Esophagus squamous epithelium (tissue), 5 donors: Measurements from ENCODE around the gene RAB6B. TPM values are rescaled to one million over a fixed set of nuclear protein-coding genes. Genes with fewer than 3 reads are reported as not detected.

ENCODE experiments used
- DNase-seq: peaks from one replicate; lab custom pipeline; 2025; lab: John Stamatoyannopoulos, UW
- H3K27ac ChIP-seq, 4 donors: fragments of 200-600 bp; sonication (generic); one replicate each; pipeline ENCODE4 v1.5.1; 2016 to 2019; ENCODE audit warnings: mild to moderate bottlenecking in 1 of 4
- H3K27me3 ChIP-seq, 4 donors: fragments of 200-600 bp; sonication (generic); 1 replicate in 3 of 4; 2 replicates in 1 of 4; pipeline versions ENCODE4 v1.5.1 to v1.6.0; 2017 to 2021; ENCODE audit warnings: antibody characterized with exemption in 1 of 4
- H3K36me3 ChIP-seq, 3 donors: fragments of 200-600 bp; sonication (generic); one replicate each; pipeline ENCODE4 v1.5.1; 2016 to 2019
- H3K4me1 ChIP-seq, 3 donors: fragments of 200-600 bp; sonication (generic); one replicate each; pipeline ENCODE4 v1.5.1; 2017 to 2019
- H3K4me3 ChIP-seq, 4 donors: fragments of 200-600 bp; sonication (generic); 1 replicate in 3 of 4; 2 replicates in 1 of 4; pipeline ENCODE4 v1.5.1; 2016 to 2019; ENCODE audit warnings: mild to moderate bottlenecking in 2 of 4, moderate library complexity in 1 of 4
- H3K9me3 ChIP-seq, 3 donors: fragments of 200-600 bp; sonication (generic); one replicate each; pipeline ENCODE4 v1.5.1; 2016 to 2019
- POLR2A ChIP-seq, 4 donors: fragments of 450-650 bp; IDR thresholded peaks; one replicate each; pipeline ENCODE4 v1.6.1; 2017; ENCODE audit warnings: antibody characterized with exemption in 4 of 4, mild to moderate bottlenecking in 4 of 4, moderate library complexity in 3 of 4
- WGBS, 2 donors: methylation state at CpG; one replicate each; pipeline ENCODE4 v1.1.5; 2018; 5-methylcytosine and 5-hydroxymethylcytosine counted together
- intact Hi-C: fragments of 100-400 bp; cut with DNase I; formaldehyde crosslinking; loops from one replicate; pipeline ENCODE4 v1.15.0; 2022
- total RNA-seq, 4 donors: library from RNA; depleted of rRNA; stranded (reverse); fragments of >200 nt; gene quantifications; one replicate each; pipeline ENCODE4 v1.1.0, GENCODE V29; 2016
- TF ChIP-seq, protein P1 (sequence below), 6 experiments: fragments of 450-650 bp in 4 of 6; fragments of 200-600 bp in 2 of 6; sonication (generic) in 2 of 6; IDR thresholded peaks; one replicate each; pipeline ENCODE4 v1.5.1; 2016 to 2019; ENCODE audit warnings: antibody characterized with exemption in 6 of 6, mild to moderate bottlenecking in 4 of 6, moderate library complexity in 4 of 6
- donor health status: DM: yes; HTN: yes; CAD: no.

The RAB6B gene
- total RNA-seq, 4 donors from 2014 or later, result 0.09 to 1.7 (median 0.68) TPM

DNA sequence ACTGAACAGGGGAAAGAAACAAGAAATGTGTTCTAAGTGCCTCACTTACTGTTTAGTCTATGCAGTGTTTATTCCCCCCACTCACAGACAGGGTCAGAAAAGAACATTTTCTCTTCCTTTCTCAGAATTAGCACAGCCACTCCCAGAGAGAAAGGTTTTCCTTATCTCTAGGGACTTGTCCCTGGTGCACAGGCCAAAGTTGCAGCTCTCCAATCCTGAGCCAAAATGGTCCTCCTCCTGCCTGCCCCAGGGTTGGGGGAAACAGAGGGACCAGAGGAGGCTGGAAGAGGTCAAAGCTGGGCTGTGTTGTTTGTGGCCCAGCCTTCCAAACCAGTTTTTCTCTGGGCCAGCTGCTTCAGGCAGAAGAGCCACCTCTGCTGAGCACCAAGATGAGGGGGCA is 12.0 kb downstream of the RAB6B start:
- H3K4me3 ChIP-seq, result no peak overlapping the region
- H3K27me3 ChIP-seq, result no peaks in the 10 kb centered on the region
- no peak for TF ChIP-seq POLR2A (IDR thresholded peaks at IDR 0.05)
- TF ChIP-seq, protein P1, sequence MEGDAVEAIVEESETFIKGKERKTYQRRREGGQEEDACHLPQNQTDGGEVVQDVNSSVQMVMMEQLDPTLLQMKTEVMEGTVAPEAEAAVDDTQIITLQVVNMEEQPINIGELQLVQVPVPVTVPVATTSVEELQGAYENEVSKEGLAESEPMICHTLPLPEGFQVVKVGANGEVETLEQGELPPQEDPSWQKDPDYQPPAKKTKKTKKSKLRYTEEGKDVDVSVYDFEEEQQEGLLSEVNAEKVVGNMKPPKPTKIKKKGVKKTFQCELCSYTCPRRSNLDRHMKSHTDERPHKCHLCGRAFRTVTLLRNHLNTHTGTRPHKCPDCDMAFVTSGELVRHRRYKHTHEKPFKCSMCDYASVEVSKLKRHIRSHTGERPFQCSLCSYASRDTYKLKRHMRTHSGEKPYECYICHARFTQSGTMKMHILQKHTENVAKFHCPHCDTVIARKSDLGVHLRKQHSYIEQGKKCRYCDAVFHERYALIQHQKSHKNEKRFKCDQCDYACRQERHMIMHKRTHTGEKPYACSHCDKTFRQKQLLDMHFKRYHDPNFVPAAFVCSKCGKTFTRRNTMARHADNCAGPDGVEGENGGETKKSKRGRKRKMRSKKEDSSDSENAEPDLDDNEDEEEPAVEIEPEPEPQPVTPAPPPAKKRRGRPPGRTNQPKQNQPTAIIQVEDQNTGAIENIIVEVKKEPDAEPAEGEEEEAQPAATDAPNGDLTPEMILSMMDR (IDR thresholded peaks at IDR 0.05), result no peak
- intact Hi-C loops, result no loop called here
- DNase-seq, result no peak
- H3K4me1 ChIP-seq, result no peaks in the 10 kb centered on the region
- no peaks in the 10 kb centered on the region for H3K9me3 ChIP-seq
- H3K27ac ChIP-seq, result no peak overlapping the region
- no peaks in the 10 kb centered on the region for H3K36me3 ChIP-seq

DNA sequence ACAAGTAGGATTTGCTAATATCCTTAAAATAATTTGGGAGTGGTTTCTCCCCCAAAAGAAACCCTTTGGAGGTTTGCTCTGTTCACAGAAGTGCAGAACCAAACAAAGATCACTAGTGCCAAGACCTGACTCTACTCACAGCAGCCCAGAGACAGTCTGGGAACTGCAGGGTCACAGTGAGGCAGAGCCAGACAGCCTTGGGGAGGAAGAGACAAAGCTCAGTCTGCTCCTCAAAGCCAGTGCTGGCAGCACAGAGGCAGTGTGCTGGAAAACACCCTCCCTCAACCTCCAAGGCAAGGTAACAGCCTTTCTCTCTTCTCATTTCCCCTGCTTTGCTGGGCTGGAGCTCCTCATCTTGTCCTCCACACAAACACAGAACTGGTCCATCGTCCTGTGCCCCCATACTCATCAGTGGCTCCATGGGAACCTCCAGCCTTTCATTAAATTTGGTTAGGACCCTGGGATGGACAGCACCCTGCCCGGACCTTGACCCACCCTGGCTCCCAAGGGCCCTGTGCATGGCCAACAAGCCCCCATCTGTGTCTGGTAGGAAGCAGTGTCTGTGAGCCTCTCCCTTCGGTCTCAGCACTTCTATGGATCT is 12.6 kb downstream of the RAB6B start:
- WGBS, 2 donors, result 62 to 66% methylated on average over 3 of the region's 3 CpGs
- H3K4me3 ChIP-seq, result no peak overlapping the region
- DNase-seq, result no peak
- no peak overlapping the region for H3K27ac ChIP-seq
- intact Hi-C loops, result no loop called here
- H3K36me3 ChIP-seq, result no peaks in the 10 kb centered on the region
- H3K27me3 ChIP-seq, result no peaks in the 10 kb centered on the region
- TF ChIP-seq POLR2A (IDR thresholded peaks at IDR 0.05), result no peak
- TF ChIP-seq, protein P1 (IDR thresholded peaks at IDR 0.05), result no peak
- no peaks in the 10 kb centered on the region for H3K4me1 ChIP-seq
- H3K9me3 ChIP-seq, result no peaks in the 10 kb centered on the region

DNA sequence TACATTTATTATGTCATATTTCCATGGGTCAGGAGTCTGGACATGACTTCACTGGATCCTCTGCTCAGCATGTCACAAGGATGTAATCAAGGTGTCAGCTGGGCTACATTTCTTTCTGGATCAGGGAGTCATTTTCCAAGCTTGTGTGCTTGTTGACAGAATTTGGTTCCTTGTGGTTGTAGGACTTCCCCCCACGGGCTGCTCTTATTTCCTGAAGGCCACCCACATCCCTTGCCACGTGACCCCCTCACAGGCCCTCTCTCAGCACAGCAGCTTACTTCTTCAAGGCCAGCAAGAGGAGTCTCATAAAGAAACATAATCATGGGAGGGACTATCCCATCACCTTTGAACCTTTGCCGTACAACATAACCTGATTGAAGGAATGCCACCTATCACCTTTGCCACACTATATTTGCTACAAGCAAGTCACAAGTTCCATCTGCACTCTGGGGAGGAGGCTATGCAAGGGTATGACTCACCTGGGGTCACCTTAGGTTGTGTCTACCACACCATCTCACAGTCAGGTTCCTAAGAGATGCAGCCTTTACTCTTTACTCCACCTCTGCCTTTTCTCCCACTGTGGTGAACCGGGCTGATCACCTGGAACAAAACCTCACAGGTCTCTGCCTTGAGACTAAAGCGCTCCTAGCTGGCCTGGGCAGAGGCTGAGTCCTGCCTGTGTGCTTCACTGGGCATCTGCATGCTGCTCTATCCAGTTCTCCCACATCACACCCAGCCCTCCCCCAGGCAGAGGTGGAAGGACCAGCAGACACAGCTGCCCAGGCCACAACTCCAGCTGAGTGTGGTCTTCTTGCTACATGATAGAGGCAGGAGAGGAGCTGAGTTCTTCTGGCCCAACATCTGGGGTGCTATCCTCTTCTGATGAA is 13.5 kb downstream of the RAB6B start:
- Histone ChIP-seq H3K9me3 (no peaks in the 10 kb centered on the region), H3K4me3 (no peak overlapping the region), H3K36me3 (no peaks in the 10 kb centered on the region), H3K4me1 (no peaks in the 10 kb centered on the region), H3K27me3 (no peaks in the 10 kb centered on the region), H3K27ac (no peak overlapping the region)
- TF ChIP-seq, protein P1 (IDR thresholded peaks at IDR 0.05), result no peak
- no peak for TF ChIP-seq POLR2A (IDR thresholded peaks at IDR 0.05)
- DNase-seq, result no peak
- intact Hi-C loops, result no loop called here
- WGBS, 2 donors, result 70 to 82% methylated on average over 5 of the region's 5 CpGs

DNA sequence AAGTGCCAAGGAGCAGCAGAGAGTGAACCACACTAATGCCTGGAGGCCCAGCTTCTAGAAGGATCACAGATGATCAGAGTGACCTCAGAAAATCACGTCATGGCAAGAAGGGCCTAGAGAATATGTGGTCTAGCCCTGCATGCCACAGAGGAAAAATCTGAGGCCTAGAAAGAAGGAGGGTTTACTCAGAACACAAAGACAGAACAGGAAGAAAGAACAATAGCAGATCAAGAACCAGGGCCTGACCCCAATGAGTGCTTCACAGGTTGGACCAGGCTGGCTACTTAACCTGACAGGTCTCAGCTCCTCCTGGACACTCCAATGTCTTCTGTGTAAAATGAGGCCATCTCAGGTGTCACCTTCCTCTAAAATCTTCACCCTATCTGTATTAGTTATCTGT is 14.2 kb downstream of the RAB6B start:
- Histone ChIP-seq H3K4me3 (no peak overlapping the region), H3K9me3 (no peaks in the 10 kb centered on the region), H3K27me3 (no peaks in the 10 kb centered on the region), H3K27ac (no peak overlapping the region), H3K36me3 (no peaks in the 10 kb centered on the region), H3K4me1 (no peaks in the 10 kb centered on the region)
- TF ChIP-seq, protein P1 (IDR thresholded peaks at IDR 0.05), result no peak
- TF ChIP-seq POLR2A (IDR thresholded peaks at IDR 0.05), result no peak
- 70 to 80% methylated on average over 1 of the region's 1 CpG for WGBS, 2 donors
- intact Hi-C loops, result no loop called here
- DNase-seq, result no peak

DNA sequence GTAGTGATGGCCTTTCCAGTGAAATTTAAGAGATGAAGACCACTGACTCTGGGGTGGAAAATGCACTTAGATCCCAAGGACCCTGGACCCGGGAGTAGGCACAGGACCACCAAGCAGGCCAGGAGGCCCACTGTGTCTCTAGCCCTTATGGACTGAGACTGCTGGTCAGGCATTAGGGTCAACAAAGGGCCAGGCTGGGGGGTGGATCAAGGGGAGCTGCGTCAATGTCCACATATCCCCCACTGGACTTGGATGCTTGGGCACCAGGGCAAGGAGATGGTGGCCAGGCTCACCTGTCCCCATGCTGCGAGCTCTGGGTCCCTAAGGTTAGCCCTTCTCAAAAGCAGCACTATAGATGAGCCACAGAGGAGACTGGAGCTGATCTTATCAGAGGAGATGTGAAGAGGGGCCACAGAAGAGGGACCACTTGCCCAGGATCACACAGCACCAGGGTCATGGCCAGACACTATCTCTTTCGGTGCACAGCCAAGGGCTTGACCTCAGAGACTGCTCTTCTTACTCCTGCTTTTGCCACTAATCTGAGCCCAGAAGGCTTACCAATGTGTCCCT is 14.7 kb downstream of the RAB6B start:
- H3K27ac ChIP-seq, result no peak overlapping the region
- DNase-seq, result no peak
- H3K4me1 ChIP-seq, result no peaks in the 10 kb centered on the region
- TF ChIP-seq POLR2A (IDR thresholded peaks at IDR 0.05), result no peak
- TF ChIP-seq, protein P1 (IDR thresholded peaks at IDR 0.05), result no peak
- intact Hi-C loops, result no loop called here
- WGBS, 2 donors, result 83 to 93% methylated on average over 2 to 3 of the region's 4 CpGs
- H3K4me3 ChIP-seq, result no peak overlapping the region
- no peaks in the 10 kb centered on the region for H3K27me3 ChIP-seq
- H3K9me3 ChIP-seq, result no peaks in the 10 kb centered on the region
- H3K36me3 ChIP-seq, result no peaks in the 10 kb centered on the region
